ENCODE results near the gene CIC.

The CIC gene

DNA sequence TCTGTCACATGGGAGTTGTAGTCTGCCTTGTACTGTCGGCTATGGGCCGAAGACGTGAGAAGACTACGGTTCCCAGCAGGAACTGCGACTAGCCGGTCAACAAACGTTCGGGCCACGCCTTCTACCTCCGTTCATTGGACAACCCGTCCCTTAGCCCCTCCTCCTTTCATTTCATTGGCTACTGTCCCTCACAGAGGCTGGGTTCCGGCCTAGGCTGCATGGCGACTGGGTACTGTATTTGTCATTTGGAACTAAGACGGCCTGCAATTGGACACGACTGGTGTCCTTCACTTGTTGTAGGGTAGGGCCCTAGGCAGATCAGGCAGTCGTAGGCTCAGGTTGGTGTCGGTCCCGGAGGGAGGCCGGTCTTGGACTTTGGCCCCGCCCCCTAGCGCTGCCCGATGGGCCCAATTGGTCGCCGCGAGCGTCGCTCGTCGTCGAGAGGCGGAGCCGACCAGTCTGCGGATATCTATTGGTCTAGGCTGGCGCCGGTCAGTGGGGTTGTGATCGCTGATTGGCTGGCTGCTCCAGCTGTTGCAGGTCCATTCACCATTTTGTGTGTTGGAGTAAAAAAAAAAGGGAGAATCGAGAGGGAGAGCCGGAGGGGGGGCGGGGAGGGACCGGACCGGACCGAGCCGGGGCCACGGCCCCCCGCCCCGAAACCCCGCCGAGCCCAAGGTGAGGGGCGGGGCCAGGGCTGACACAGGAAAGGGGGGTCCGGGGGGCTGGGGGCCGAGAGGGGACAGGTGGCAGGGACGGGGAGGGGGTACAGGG lies at the start of gene CIC:
TSS of gene CIC (plus strand) at position 549 of the 774 bp plus-strand sequence. CDS start 2,532 bp downstream, outside the sequence.
- peak; percentile 100 for DNase-seq

DNA sequence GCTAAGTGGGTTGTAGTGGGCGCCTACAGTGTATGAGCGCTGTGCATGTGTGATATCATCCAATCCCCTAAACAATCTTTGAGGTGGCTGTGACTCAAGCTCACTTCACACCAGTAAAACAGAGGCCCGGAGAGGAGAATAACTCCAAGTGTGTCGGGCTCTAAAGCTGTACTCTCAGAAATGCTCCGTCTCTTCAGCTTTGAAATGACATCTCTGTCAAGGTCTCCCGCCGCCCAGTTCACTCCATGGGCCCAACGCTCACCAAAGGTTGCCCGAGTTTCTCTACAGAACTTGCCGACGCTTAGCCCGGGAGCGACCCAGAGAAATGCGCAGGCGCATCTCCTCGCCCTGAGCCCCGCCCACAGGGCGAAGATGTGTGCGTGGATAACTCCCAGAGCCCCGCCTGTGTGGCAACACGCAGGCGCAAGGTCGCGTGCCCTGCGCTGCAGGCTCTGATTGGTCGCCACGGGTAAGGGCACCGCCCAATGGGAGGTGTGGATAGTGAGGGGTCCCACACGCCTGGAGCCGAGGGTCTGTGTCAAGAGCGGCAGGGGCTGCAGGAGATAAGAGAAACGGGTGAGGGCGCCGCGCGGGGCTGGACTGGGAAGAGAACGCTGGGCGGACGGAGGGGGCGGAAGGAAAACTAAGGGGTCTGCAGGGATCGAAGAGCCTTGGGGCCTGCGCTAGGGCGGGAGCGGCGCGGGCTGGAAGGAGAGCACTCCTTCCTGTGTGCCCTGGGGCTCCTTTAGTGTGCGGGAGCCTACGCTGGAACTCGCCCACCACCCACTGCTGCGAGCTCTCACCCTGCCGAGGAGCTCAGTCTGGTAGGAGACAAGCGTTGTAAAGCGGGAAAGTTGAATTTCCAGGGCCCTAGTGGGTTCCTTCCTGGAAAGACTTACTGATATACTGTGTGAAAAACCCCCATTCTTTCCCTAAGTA lies 49.0 kb upstream of the CIC start, which contains the start of gene ZNF526:
TSS of gene ZNF526 (plus strand) at position 501 of the 939 bp plus-strand sequence. CDS start 4,092 bp downstream, outside the sequence.
- DNase-seq: peak; percentile 95

DNA sequence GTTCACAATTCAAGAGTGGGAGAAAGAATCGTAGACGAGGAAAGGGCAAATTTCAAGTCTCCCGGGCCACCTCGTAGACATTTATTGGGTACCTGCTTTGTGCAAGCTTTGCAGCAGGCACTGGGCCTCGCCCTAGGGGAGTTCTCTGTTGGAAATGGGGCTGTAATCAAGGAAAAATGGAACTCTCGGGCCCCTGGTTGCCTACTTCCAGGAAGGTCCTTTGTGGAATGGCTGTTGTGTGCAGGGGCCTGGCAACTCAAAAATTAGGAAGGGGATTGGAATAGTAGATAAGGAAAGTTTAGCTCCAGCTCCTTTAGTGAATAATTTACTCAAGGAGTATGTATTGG lies 48.3 kb upstream of the CIC start:
- DNase-seq: no peak

DNA sequence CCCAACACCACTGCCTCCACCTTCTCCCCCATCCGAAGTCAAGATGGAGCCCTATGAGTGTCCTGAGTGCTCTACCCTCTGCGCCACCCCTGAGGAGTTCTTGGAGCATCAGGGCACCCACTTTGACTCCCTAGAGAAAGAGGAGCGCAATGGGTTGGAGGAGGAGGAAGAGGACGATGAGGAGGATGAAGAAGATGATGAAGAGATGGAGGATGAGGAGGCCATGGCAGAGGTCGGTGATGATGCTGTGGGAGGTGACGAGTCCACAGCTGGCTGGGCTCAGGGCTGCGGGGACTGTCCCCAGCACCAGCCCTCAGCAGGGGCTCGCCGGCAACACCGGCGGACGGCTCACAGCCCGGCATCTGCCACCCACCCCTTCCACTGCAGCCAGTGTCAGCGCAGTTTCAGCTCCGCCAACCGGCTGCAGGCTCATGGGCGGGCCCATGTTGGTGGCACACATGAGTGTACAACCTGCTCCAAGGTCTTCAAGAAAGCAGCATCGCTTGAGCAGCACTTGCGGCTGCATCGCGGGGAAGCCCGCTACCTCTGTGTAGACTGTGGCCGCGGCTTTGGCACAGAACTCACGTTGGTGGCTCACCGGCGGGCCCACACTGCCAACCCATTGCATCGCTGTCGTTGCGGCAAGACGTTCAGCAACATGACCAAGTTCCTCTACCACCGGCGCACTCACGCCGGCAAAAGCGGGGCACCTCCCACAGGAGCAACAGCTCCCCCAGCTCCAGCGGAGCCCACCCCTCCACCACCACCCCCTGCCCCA lies 43.9 kb upstream of the CIC start:
- no peak for DNase-seq

DNA sequence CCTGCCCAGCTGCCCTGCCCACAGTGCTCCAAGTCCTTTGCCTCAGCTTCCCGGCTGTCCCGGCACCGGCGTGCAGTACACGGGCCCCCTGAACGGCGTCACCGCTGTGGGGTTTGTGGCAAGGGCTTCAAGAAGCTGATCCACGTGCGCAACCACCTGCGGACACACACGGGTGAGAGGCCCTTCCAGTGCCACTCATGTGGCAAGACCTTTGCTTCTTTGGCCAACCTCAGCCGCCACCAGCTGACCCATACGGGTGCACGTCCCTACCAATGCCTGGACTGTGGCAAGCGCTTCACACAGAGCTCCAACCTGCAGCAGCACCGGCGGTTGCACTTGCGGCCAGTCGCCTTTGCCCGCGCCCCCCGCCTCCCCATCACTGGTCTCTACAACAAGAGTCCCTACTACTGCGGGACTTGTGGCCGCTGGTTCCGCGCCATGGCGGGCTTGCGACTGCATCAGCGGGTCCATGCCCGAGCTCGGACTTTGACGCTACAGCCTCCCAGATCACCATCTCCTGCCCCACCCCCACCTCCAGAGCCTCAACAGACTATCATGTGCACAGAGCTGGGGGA lies 43.2 kb upstream of the CIC start:
- no peak for DNase-seq

DNA sequence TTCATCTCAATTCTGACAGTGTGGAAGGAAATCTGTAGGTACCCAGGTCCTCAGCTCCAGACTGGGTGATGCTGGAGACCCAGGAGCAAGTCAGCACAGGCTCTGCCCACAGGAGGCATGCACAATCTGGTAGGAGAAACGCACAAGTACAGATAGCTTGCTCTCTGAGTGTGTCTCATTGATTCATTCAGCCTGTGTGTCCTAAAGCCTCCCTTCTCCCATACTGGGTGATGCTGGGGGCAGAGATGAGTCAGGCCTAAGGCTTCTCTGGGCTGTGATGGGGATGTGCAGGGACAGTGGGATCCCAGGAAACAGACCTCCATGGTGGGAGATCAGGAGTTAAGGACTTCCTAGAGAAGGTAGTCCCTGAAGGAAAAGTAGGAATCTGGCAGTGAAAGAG lies 42.2 kb upstream of the CIC start:
- DNase-seq: no peak

DNA sequence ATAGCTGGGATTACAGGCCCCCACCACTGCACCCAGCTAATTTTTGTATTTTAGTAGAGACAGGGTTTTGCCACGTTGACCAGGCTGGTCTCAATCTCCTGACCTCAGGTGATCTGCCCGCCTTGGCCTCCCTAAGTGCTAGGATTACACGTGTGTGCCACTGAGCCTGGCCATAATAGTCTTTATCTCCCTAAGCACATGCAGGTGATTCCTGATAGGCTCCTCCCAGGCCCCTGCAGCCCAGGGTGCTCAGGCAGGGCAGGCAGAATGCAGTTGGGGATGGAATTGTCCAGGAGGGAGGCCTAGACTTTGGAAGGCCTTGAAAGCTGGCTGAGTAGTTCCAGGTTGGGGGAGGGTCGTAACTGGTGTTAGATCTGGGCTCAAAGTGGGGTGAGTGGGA lies 40.4 kb upstream of the CIC start:
- no peak for DNase-seq

DNA sequence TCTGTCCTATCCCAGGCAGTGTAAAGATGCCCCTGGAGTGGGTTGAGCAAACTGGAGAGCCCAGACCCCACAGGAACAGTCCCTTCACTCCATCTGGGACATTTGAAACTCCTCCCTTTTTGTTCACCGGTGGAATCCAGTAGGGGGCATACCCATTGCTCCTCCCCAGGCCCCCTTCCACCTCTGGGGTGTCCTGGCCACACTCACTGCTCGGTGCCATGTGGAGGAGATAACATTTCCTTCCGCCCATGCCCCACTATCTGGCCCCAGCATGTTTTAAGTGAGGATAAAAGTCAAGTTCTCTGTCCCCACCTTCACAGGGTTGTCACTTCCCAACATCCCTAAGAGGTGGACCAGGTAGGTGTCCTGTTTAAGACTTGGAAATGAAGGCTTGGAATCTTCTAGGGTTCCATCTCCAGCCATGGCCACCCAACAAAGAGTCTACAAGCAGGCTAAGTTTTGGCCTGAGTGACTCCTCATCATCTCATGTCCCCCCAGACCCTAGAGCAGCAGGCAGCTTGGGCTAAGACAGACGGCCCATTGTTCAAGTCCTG lies 39.7 kb upstream of the CIC start:
- DNase-seq: no peak

DNA sequence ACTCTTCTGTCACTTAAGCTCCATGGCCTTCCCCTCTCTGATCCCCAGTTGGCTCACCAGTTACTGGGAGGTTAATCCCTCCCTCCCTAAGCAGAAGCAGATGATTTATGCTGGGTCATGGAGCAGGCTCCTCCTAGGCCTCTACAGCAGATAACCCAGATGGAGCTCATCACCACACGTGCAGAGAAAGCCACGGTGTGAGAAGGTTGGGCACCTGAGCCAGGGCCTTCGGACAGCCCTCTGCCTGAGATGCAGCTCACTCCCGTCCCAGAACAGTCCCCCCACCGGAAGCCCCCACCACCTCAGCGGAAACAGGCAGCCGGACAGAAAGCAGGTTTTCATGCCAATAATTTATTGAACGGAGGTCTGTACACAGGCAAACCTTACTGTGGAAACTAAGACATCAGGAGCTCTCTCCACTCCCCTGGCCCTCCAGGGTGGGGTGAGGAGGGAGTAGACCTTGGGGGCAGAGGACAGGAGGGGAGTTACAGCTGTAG lies 39.1 kb upstream of the CIC start:
- no peak for DNase-seq

DNA sequence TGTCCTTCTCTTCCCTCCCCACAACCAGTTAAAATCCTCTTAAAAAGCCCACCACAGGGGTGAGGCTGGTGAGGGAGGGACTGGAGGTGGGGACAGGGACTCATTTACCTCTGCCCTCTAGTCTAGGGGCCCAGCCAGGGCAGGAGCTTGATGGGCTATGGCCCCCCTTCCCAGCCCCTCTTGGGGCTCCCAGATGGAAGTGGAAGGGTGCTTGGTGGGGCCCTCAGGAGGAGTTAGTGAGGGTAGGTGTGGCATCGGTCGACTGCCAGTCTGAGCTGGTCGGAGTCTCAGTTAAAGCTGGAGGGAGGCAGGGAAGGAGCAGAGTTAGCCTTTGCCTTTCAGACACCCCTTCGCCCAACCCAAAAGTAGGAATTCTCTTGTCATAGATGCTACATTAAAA lies 38.5 kb upstream of the CIC start:
- DNase-seq: no peak

DNA sequence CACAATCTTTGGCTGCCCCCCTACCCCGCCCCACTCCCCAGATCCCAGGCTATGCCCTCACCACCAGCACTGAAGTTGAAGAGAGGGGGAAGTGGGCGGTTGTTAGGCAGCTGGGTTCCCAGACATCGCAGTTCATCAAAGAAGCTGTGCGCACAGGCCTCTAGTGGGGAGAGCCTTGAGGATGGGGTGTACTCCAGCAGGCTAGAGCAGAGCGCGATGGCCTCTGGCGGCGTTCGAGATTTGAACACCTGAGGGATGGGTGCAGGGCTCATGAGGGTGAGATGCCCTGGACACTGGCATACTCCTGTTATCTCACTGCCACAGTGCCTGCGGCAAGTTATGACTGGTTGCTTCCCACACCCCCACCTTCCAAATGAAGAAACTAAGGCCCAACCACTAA lies 36.6 kb upstream of the CIC start:
- DNase-seq: no peak

DNA sequence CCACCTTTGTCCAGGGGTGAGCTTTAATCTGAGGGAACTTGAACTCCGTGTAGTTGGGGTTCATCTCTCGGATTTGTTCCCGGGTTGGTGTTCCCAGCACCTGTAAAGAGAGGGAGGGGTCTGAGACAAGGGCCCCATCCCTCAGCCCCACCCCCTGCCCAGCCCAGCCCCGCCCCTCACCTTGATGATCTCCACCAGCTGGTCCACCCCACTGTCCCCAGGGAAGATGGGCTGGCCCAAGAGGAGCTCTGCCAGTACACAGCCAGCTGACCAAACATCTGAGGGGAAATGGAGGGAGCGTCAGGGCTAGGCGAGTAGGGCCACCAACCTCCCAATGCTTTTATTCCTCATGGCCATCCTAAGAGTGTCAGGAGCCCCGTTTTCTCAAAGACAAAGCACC lies 35.9 kb upstream of the CIC start:
- DNase-seq: no peak

DNA sequence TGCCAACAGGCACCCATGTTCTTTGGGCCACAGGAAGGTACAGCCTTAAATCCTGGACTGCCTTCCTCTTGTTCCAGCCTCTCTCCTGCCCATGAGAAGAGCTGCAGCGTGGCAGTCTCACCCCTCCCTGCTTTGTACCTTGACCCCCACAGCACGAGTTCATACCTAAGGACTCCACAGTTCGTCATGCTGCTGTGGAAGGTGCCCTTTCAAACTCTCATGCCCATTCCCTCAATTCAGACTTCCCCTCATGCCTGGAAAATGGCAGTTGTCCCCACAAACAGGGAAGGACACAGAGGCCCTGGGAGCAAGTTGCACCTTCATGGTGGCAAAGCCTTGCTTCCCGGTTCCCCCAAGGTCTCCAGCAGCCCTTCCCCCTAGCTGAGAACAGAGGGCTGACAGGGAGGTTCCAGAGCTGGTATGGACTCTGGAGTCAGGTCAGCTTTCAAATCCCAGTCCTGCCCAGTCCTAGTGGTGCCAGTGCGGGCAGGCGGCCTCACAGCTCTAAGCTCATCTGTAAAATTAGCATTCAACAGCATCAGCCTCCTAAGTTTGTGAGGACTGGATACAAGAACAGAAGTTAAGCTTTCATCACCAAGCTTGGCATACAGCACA lies 35.3 kb upstream of the CIC start:
- DNase-seq: no peak

DNA sequence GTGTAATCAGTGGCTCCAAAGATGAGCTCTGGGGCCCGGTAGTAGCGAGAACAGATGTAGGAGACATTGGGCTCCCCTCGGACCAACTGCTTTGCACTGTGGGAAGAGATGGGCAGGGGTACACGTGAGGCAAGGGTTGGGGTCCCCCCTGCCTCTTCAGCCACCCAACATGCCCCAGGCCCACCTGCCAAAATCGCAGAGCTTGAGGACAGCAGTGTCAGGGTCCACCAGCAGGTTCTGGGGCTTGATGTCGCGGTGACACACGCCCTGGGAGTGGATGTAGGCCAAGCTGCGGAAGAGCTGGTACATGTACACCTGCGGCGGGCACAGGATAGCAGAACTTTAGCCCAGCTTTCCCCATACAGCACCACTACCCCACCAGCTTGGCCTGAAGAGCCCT lies 34.7 kb upstream of the CIC start:
- DNase-seq: no peak

DNA sequence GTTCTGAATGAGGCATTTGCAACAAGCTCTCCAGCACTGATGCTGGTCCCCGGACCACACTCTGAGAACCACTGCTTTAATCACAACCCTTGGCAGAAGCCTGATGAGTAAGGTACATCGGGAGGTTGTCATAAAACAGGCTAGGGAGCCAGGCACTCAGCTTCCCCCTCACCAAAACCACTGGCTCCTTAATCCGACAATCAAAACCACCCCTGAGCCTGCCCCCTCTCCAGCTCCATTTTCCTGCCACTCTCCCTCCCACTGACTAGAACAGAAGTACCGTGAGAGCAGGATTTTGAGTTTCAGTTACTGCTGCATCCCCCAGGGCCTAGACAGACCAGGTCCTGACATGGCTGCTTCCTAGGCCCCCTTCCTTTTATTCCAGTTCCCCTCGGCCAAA lies 33.9 kb upstream of the CIC start:
- no peak for DNase-seq

DNA sequence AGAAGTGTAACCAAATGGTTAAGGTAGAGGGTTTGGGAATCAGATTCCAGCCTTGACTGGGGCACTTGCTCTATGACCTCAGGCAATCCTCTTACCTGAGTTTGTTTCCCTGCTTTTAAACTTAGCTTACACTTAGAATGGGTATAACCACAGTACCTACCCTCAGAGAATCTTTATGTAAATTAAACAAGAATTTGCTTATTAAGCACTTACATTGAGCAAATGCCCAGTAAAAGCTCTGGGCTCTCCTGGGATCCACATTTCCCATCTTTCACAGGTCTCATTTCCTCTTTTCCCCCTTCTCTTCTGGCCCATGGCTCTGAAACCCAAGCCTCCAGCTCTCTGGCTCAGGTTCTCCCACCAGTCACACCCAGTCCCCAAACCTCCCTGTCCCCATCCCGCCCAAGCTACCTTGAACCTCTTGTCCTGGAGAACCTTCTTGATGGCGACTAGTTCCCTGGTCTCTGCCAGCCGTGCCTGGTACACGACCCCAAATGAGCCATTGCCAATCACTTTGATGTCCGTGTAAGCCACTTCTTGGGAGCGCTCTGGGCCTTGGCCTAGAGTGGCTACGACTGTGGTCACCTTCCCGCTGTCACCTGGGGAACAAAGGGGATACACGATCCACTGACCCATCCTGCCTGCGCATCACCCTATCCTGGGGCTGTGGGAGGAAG lies 29.4 kb upstream of the CIC start:
- no peak for DNase-seq

DNA sequence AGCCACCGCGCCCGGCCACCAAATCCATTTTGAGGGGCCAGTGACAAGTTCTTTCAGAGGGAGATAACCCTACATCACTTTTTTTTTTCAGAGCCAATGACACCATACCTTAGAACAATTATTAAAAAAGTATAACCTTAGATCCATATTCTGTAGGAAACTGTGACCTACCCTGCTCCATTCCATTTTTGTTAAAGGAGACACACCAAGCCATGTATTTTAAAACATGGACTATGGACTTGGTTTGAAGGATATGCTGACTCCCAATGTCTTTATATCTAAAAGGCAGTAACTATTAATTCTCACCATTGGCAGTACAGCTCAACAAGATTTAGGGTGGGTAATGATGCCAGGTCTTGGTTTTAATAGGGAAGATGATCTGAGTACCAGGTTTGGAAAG lies 27.8 kb upstream of the CIC start:
- no peak for DNase-seq

DNA sequence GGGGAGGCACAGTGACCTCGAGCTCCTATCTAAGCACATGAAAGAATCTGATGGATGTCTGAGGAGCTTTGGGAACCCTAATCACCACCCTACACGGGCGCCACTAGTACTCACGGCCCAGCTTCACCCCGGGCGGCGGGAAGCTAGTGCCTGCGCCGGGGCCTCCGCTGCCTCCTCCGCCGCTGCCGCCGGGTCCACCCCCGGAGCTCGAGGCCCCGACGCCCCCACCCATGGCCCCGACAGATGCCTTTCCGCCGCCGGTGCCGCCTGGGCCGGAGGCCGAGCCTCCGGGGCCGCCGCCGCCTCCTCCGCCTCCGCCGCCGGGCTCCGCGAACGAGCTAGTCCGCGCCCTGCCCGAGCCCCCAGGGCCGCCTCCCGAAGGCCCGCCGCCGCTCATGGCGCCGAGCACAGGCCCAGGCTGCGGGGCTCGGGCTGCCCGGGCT lies 27.0 kb upstream of the CIC start:
- no peak for DNase-seq

DNA sequence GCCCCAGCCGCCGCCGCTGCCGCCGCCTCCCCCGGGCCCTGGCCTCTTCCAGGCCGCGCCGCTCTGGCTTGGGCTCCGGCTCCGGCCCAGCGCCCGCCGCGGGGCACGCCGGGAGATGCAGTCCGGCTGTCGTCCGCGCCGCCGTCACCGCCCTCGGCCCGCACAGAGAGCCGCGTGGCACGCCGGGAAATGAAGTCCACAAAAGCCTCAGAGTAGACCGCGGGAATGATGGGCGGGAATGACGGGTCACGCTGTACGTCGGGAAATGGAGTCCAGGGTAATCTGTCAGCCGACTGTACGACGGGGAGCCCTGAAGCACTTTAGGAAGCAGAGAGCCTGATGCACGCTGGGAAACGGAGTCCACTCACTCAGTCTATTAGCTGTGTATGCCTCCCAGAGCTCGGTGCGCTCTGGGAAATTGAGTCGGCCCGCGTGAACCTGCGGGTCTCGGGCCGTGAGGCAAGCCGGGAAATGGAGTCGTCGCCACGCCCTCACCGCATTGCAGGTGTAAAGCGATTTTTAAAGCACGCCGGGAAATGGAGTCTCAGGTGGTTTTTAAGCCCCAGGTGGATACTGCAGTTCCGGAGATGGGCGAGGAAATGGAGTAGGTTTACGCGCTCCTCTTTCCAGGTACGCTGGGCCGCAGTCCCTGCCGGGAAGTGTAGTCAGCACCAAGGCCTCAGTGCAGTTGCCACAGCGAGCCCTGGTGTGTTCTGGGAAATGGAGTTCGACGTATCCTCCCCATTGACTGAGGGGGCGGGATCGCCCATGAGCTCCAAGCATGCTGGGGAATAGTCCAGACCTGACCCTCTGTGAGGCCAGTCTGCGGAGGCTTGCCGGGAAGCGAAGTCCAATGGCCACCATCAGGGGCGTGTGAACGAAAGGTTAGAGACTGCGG lies 26.3 kb upstream of the CIC start, which contains the start of gene GSK3A:
TSS of gene GSK3A (minus strand) at position 91 of the 898 bp plus-strand sequence. CDS start 137 bp downstream, outside the sequence.
- peak; percentile 100 for DNase-seq

Data from NCI-H748 treated with DMSO at 0.1 percent for 48 hours (cell line).